Heart left ventricle (tissue), 16 donors: ENCODE results near the gene FAM241A. TPM values are rescaled to one million over a fixed set of nuclear protein-coding genes. Genes with fewer than 3 reads are reported as not detected.
A peak's percentile ranks its signal among the peaks of the same experiment; 100 is the strongest.

Source experiments
- ATAC-seq, 4 donors: fragments of 200-7000 bp; cut with Tn5 transposase; one replicate each; pipeline ENCODE4 v1.9.1; 2020 to 2022; ENCODE audit warnings: moderate library complexity in 4 of 4, mild to moderate bottlenecking in 3 of 4, moderate number of reproducible peaks in 1 of 4
- DNase-seq, 5 donors: peaks; one replicate each; pipeline ENCODE4 v3.0.0-alpha.2; 2020
- H3K27ac ChIP-seq, 12 donors: fragments of 200-600 bp; sonication (generic) in 4 of 12; one replicate each; pipeline versions ENCODE4 v1.5.0 to v1.8.0; 2016 to 2022; ENCODE audit warnings: mild to moderate bottlenecking in 2 of 12
- H3K27me3 ChIP-seq, 9 donors: fragments of 200-600 bp; sonication (generic) in 2 of 9; one replicate each; pipeline versions ENCODE4 v1.5.1 to v1.8.0; 2016 to 2022; ENCODE audit warnings: mild to moderate bottlenecking in 3 of 9
- H3K36me3 ChIP-seq, 9 donors: fragments of 200-600 bp; sonication (generic) in 2 of 9; one replicate each; pipeline versions ENCODE4 v1.5.0 to v1.8.0; 2018 to 2022; ENCODE audit warnings: mild to moderate bottlenecking in 2 of 9
- H3K4me1 ChIP-seq, 12 donors: fragments of 200-600 bp; sonication (generic) in 4 of 12; one replicate each; pipeline versions ENCODE4 v1.5.0 to v1.8.0; 2016 to 2022; ENCODE audit warnings: mild to moderate bottlenecking in 3 of 12
- H3K4me3 ChIP-seq, 12 donors: fragments of 200-600 bp; sonication (generic) in 4 of 12; one replicate each; pipeline versions ENCODE4 v1.5.0 to v1.8.0; 2017 to 2022; ENCODE audit warnings: mild to moderate bottlenecking in 9 of 12, moderate library complexity in 4 of 12
- H3K9me3 ChIP-seq, 12 donors: fragments of 200-600 bp; sonication (generic) in 4 of 12; one replicate each; pipeline versions ENCODE4 v1.5.0 to v1.8.0; 2016 to 2022; ENCODE audit warnings: mild to moderate bottlenecking in 1 of 12
- POLR2A ChIP-seq, 2 donors: fragments of 450-650 bp; IDR thresholded peaks; one replicate each; pipeline ENCODE4 v1.6.1; 2017; ENCODE audit warnings: antibody characterized with exemption in 2 of 2, mild to moderate bottlenecking in 2 of 2, moderate library complexity in 2 of 2
- WGBS, 4 donors: extraction: QIAGEN DNeasy Blood & Tissue Kit in 2 of 4; methylation state at CpG; one replicate each; pipeline versions ENCODE4 v1.1.5 to v1.1.7; 2013 to 2018; 5-methylcytosine and 5-hydroxymethylcytosine counted together
- intact Hi-C, 10 donors: fragments of 100-400 bp; cut with DNase I; formaldehyde crosslinking; loops; one replicate each; pipeline versions ENCODE4 v1.11.1 to v1.14.2; 2022
- polyA plus RNA-seq, 2 donors: library from polyadenylated mRNA; stranded (reverse); fragments of 200-250 nt; gene quantifications; one replicate each; pipeline ENCODE4 v1.2.3, GENCODE V29; 2013
- total RNA-seq, 9 donors: library from RNA; depleted of rRNA in 2 of 9; stranded (reverse); fragments of >200 nt in 2 of 9; fragmentation: NEBNext Ultra II Directional in 3 of 9; extraction: Animal tissue kit (Norgen Biotek cat#: 25700) in 3 of 9; gene quantifications; one replicate each; pipeline versions ENCODE4 v1.1.0 to v1.2.4, GENCODE V29; 2016 to 2023
- TF ChIP-seq, protein P1 (sequence below), 12 donors: fragments of 200-600 bp; sonication (generic) in 4 of 12; IDR thresholded peaks; one replicate each; pipeline versions ENCODE4 v1.5.0 to v1.8.0; 2018 to 2022; ENCODE audit warnings: antibody characterized with exemption in 12 of 12, mild to moderate bottlenecking in 5 of 12
- donor health status: ischemic (EF 13 %, LVEDD 7.1; RV severe dilation, severe dysfunction).
- donor health status: healthy with polysubstance abuse.
- donor health status: DM: no; HTN: yes; CAD: no.
- donor health status: DM: no; HTN: no; CAD: no.
- donor health status: ischemic (EF 25% LVEDD 6.9; RV normal size, moderate dysfunction).
- donor health status: ischemic (EF 25% LVEDD 5.7; RV mildly dilated, moderate dysfunction).
- donor health status: healthy.
- donor health status: DM: yes; HTN: yes; CAD: no.
- donor health status: ischemic (EF 35%, LVEDD 5.7; RV mildly dilated, moderate dysfunction).
- donor health status: nonischemic (EF 11% LVEDD 7.7; RV severe dilation, severe dysfunction).
- donor health status: DM: yes; HTN: yes; CAD: no.
- donor health status: PGD.
- donor health status: ischemic (EF 29% LVEDD 5.4; RV normal size, mild dysfunction).
- donor health status: nonischemic (EF 23%, LVEDD 6.1; RV moderate dilation, normal function).

Gene FAM241A
- total and polyA plus RNA-seq, 11 donors: 5.3 to 10.3 (median 7.9) TPM

DNA sequence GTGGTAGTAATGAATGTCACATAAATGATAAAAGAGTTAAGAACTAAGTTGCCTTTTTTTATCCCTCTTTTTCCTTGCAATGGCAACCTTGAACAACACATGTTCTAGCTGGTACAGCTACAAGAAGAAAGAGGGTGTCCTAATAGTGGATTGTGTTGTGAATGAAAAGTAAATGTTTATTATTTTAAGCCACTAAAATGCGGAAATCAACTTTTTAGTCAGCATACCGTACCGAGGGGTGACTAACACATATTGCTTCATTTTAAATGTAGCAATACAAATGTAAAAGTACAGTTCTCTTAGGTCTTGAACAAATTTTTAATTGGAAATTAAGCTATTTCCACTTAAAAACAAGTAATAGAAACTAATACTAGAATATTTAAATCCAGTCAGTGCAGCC is 68.6 kb downstream of the FAM241A start:
- no peaks in the 10 kb centered on the region for H3K27me3 ChIP-seq
- intact Hi-C loops: loop anchor here in 1 of 10 donors (10.0 kb wide), 1 partner anchor 311 kb away; no protein-coding TSS in a partner anchor
- H3K9me3 ChIP-seq: no peaks in the 10 kb centered on the region
- DNase-seq (no peak), ATAC-seq (no peak)
- no peaks in the 10 kb centered on the region for H3K36me3 ChIP-seq
- TF ChIP-seq, protein P1, sequence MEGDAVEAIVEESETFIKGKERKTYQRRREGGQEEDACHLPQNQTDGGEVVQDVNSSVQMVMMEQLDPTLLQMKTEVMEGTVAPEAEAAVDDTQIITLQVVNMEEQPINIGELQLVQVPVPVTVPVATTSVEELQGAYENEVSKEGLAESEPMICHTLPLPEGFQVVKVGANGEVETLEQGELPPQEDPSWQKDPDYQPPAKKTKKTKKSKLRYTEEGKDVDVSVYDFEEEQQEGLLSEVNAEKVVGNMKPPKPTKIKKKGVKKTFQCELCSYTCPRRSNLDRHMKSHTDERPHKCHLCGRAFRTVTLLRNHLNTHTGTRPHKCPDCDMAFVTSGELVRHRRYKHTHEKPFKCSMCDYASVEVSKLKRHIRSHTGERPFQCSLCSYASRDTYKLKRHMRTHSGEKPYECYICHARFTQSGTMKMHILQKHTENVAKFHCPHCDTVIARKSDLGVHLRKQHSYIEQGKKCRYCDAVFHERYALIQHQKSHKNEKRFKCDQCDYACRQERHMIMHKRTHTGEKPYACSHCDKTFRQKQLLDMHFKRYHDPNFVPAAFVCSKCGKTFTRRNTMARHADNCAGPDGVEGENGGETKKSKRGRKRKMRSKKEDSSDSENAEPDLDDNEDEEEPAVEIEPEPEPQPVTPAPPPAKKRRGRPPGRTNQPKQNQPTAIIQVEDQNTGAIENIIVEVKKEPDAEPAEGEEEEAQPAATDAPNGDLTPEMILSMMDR (IDR thresholded peaks at IDR 0.05): no peak
- TF ChIP-seq POLR2A (IDR thresholded peaks at IDR 0.05): no peak
- H3K27ac ChIP-seq: peak overlapping the region in 1 of 12 donors; percentile 29
- 91 to 95% (median 93%) methylated on average over 3 of the region's 3 CpGs for WGBS, 4 donors
- peaks cover 0 to 23% (median 0%) of the 10 kb centered on the region in 12 donors for H3K4me1 ChIP-seq
- no peak overlapping the region for H3K4me3 ChIP-seq

DNA sequence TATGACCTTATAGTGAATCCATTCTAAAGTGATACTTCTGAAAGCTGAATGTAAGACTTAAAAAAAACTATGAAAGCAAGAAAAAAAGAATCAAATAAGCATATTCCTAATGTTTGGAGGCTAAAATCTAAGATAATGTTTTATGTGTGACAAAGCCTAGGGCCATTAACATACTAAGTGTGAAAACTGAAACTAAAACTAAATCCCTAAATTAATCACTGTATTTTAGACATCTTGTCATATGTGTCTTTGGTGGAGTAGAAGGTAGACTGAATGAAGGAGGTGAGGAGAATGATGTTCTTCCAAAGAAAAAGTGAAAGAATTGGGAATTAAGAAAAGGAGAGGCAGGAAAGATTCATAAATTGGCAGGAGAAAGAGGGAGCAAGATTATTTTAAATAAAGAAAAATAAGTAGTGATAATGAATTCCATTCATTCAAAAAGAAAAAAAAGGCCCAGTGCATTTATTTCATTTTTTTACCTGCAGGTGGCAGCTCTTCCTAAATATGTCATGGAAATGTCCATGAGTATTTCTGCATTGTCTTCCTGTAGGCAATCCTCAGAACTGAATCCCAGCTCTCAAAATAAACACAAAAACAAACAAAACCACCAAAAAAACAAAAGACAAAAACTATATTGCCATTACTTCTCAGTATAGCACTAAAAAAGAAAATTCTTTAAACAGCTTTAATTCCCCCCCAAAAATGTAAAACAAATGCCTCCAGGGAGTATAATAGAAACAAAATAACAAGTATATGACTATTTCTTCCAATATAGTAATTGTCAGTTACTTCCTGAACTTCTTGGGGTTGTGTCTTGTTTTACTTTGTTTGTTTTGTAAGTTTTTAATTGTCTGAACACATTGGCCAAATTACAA is 69.4 kb downstream of the FAM241A start:
- peak overlapping the region in 1 of 12 donors; percentile 29 for H3K27ac ChIP-seq
- no peak for TF ChIP-seq POLR2A (IDR thresholded peaks at IDR 0.05)
- TF ChIP-seq, protein P1 (IDR thresholded peaks at IDR 0.05): peak in 10 of 12 donors; percentile 20 to 61 (median 47)
- ATAC-seq: no peak

DNA sequence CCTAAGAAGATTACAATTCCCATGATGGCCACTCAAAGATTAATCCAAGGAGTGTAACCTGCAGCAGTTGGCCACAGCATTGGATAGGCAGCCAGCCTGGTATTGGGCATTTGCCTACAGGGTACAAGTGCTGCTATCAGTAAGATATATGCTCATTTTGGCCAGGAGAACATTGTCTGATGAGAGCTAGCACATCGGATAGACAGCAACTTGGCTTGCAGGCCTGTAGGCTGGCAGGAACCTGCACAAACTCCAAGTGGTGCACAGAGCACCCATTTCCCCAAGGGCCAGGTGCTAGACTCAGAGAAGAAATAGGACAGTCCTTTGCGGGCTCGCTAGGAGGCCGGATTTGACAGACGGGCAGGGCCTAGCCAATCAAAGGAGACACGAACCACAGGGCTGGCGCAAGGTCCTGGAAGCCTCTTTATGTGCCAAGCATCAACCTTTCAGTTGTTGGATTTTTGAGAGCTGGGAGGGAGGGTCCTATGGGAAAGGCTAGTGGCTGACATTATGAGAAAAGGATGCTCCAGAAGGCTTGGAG is 74.6 kb downstream of the FAM241A start:
- no peak for TF ChIP-seq POLR2A (IDR thresholded peaks at IDR 0.05)
- TF ChIP-seq, protein P1 (IDR thresholded peaks at IDR 0.05): no peak
- H3K27ac ChIP-seq: no peak overlapping the region
- WGBS, 4 donors: 89 to 94% (median 91%) methylated on average over 7 of the region's 7 CpGs
- intact Hi-C loops: loop anchor here in 1 of 10 donors (10.0 kb wide), 1 partner anchor 305 kb away; no protein-coding TSS in a partner anchor
- DNase-seq: no peak
- no peaks in the 10 kb centered on the region for H3K9me3 ChIP-seq
- H3K4me1 ChIP-seq: peaks cover 0 to under 1% (median 0%) of the 10 kb centered on the region in 12 donors
- H3K36me3 ChIP-seq: no peaks in the 10 kb centered on the region
- H3K4me3 ChIP-seq: no peak overlapping the region
- ATAC-seq: no peak
- no peaks in the 10 kb centered on the region for H3K27me3 ChIP-seq

More for the DNA sequence above, 69.4 kb downstream of the FAM241A start:
- Histone ChIP-seq H3K9me3 (no peaks in the 10 kb centered on the region), H3K4me3 (no peak overlapping the region), H3K27me3 (no peaks in the 10 kb centered on the region), H3K36me3 (no peaks in the 10 kb centered on the region), H3K4me1 (peaks cover 0 to 23% (median 0%) of the 10 kb centered on the region in 12 donors)
- intact Hi-C loops: loop anchor here in 1 of 10 donors (10.0 kb wide), 1 partner anchor 310 kb away; no protein-coding TSS in a partner anchor
- DNase-seq: no peak
